ENCODE measurements around the gene PACSIN1. TPM values are rescaled to one million over a fixed set of nuclear protein-coding genes. Genes with fewer than 3 reads are reported as not detected.

The PACSIN1 gene
- total and polyA plus RNA-seq, 10 of the 15 experiments (the other 5 are each of a cell fraction or from before 2014, with no cell fraction given) = 0.50 to 9.4 (median 2.8) TPM

DNA sequence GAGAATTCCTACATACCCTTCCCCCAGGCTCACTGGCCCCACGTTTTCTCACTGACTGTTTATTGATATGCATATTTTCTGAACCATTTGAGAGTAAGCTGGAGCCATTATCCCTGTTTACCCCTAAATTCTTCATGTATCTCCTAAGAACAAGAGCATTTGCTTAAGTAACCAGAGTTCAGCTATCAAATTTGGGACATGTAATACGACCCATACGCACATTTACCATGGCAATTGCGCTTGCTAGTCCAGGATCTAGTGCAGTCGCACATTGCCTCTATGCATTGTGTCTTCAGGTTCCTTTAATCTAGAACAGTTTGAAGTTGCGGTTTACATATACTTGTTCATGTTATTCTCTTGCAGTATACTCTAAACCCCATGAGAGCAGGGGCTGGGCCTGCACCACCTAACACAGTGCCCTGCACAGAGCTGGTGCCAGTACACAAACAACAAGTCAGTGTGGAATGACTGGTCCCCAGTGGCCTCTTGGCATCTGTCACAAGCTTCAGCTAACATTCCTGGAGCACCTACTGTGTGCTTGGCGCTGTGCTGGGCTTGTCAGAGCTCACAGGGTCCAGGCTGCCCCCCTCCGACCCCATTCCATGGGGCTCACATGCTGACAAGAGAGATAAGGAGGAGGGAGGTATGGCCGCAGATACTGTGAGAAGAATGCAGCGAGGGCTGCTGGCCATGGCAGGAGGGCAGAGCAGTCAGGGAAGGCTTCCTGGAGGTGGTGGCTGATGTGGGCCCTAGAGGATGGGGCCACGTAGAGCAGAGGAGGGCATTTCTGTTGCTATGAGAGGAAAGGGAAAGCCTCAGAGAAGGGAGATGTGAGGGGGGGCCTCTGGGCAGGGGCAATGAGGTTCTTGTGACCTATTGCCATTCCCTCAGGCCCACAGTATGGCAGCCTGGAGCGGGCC lies 62.1 kb downstream of the PACSIN1 start:
- DNase-seq (ENCODE audit: low read depth, low spot score) (no peak), FAIRE-seq (no peak), ATAC-seq (no peak)
- no peak overlapping the region for H3K4me3 ChIP-seq
- WGBS (ENCODE audit: insufficient coverage, insufficient replicate concordance, low lambda C conversion rate, missing lambda C conversion rate) = 73% methylated on average over 12 of the region's 12 CpGs
- no peaks in the 10 kb centered on the region for H3K27me3 ChIP-seq (replicated peaks in 1 of 2; ENCODE audit: control insufficient read depth in 2 of 2, insufficient read depth in 2 of 2, low read length in 1 of 2)
- ChIA-PET RAD21 (ENCODE audit: unreplicated experiment) (interaction anchor here (0.6 to 1.8 kb wide), 4 partner anchors 68 to 612 kb away, joined by 3 to 10 read pairs (median 3); no protein-coding TSS in a partner anchor), POLR2A (interaction anchor here (0.6 kb wide), 1 partner anchor 92 kb away, joined by 4 read pairs; no protein-coding TSS in a partner anchor), CTCF (interaction anchor here (0.6 to 3.0 kb wide), 8 partner anchors 22 to 975 kb away, joined by 3 to 27 read pairs (median 4); no protein-coding TSS in a partner anchor), SMC1A (ENCODE audit: uncharacterized antibody, unreplicated experiment) (interaction anchor here (0.7 to 3.0 kb wide), 6 partner anchors 68 to 464 kb away, joined by 3 to 19 read pairs (median 6); no protein-coding TSS in a partner anchor)
- BruUV-seq (replicated peaks) = no TSS peak
- no peak overlapping the region for H3K27ac ChIP-seq (ENCODE audit: control insufficient read depth, insufficient read depth)
- no peak overlapping the region for H3K4me2 ChIP-seq (ENCODE audit: control insufficient read depth, insufficient read depth)
- no peaks in the 10 kb centered on the region for H3K9me3 ChIP-seq (replicated peaks; ENCODE audit: control insufficient read depth, insufficient read depth, low read length)
- TF ChIP-seq, protein P1, sequence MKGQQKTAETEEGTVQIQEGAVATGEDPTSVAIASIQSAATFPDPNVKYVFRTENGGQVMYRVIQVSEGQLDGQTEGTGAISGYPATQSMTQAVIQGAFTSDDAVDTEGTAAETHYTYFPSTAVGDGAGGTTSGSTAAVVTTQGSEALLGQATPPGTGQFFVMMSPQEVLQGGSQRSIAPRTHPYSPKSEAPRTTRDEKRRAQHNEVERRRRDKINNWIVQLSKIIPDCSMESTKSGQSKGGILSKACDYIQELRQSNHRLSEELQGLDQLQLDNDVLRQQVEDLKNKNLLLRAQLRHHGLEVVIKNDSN (IDR thresholded peaks at IDR 0.05; ENCODE audit: borderline replicate concordance, extremely low read length, insufficient read depth, low read depth, low read length) = no peak
- TF ChIP-seq YBX1 (IDR thresholded peaks at IDR 0.05) = no peak
- TF ChIP-seq POLR2AphosphoS5 (IDR thresholded peaks at IDR 0.05; ENCODE audit: low read length) = no peak
- no peak for TF ChIP-seq ZBED1 (IDR thresholded peaks at IDR 0.05; ENCODE audit: borderline replicate concordance)
- no peak for TF ChIP-seq NR2C1 (IDR thresholded peaks at IDR 0.05)
- no peak for TF ChIP-seq EGR1 (IDR thresholded peaks at IDR 0.05; ENCODE audit: borderline replicate concordance in 1 of 2, low read depth in 2 of 2, low read length in 2 of 2)
- TF ChIP-seq RAD21 (IDR thresholded peaks at IDR 0.05; ENCODE audit: insufficient read depth, low read depth, low read length) = no peak
- no peak for TF ChIP-seq CEBPB (IDR thresholded peaks at IDR 0.05; ENCODE audit: borderline replicate concordance in 1 of 2, low read depth in 2 of 2, low read length in 2 of 2)
- no peak for TF ChIP-seq SMAD1 (IDR thresholded peaks at IDR 0.05; ENCODE audit: low read depth, partially characterized antibody)
- no peak for TF ChIP-seq BHLHE40 (IDR thresholded peaks at IDR 0.05; ENCODE audit: borderline replicate concordance in 1 of 2, low read depth in 2 of 2, low read length in 1 of 2)
- no peak for TF ChIP-seq TAF1 (IDR thresholded peaks at IDR 0.05; ENCODE audit: borderline replicate concordance, low read depth, low read length)
- no peak for TF ChIP-seq FOS (IDR thresholded peaks at IDR 0.05; ENCODE audit: borderline replicate concordance, extremely low read depth, insufficient read length)
- TF ChIP-seq, protein P2, sequence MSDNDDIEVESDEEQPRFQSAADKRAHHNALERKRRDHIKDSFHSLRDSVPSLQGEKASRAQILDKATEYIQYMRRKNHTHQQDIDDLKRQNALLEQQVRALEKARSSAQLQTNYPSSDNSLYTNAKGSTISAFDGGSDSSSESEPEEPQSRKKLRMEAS (IDR thresholded peaks at IDR 0.05; ENCODE audit: low read depth, low read length) = no peak
- no peak for TF ChIP-seq RBBP5 (conservative IDR thresholded peaks at IDR 0.05)
- in situ Hi-C loops (cut with MboI) = no loop called here
- H2AFZ ChIP-seq (ENCODE audit: control insufficient read depth, low read depth, low read length) = no peak overlapping the region
- H3K4me1 ChIP-seq (ENCODE audit: control insufficient read depth, insufficient read depth, low read length) = no peaks in the 10 kb centered on the region
- no peaks in the 10 kb centered on the region for H4K20me1 ChIP-seq (ENCODE audit: control insufficient read depth, insufficient read depth)
- no peaks in the 10 kb centered on the region for H3K79me2 ChIP-seq (ENCODE audit: control insufficient read depth, insufficient read depth, low read length)
- intact Hi-C loops (cut with micrococcal nuclease; ENCODE audit: unreplicated experiment) = loop anchor here (1.0 to 5.0 kb wide), 2 partner anchors 81 to 614 kb away; partner anchors contain the start of gene TCP11
- no peak overlapping the region for H3K9ac ChIP-seq (ENCODE audit: control insufficient read depth, insufficient read depth, low read length)
- H3K36me3 ChIP-seq (ENCODE audit: control insufficient read depth in 2 of 2, insufficient read depth in 2 of 2, low read length in 1 of 2) = no peaks in the 10 kb centered on the region

All from GM12878 (cell line).